Measurements from ENCODE around the gene TSC22D3. TPM values are rescaled to one million over a fixed set of nuclear protein-coding genes. Genes with fewer than 3 reads are reported as not detected.

Gene TSC22D3
- polyA plus RNA-seq, 1 of the 3 experiments (the other 2 are of a cell fraction), result 9.2 TPM

DNA sequence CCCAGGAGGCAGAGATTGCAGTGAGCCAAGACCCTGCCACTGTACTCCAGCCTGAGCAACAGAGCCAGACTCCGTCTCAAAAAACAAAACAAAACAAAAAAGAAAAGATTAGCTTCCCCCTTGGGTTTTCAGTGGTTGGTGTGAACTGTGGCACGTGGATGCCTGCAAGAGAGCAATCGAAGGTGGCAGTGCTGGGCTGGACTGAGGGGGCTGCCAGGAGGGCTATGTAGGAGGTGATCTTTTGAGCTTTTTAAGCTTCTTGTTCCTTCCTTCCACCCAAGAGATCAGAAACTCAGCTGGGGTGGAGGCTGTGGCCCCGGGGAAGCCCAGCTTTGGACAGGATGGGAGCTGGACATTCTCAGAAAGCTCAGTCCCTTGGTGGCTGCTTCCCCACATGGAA, 97.7 kb downstream of the TSC22D3 start:
- H4K20me1 ChIP-seq (ENCODE audit: insufficient read depth), result no peaks in the 10 kb centered on the region
- H3K27me3 ChIP-seq (ENCODE audit: insufficient read depth), result peaks cover 38% of the 10 kb centered on the region
- ChIA-PET POLR2A (interaction anchor here (0.8 kb wide), 1 partner anchor 39 kb away, joined by 3 read pairs; no protein-coding TSS in a partner anchor), CTCF (interaction anchor here (0.9 to 4.1 kb wide), 10 partner anchors 8 to 474 kb away, joined by 3 to 22 read pairs (median 4); partner anchors contain the start of genes NCBP2L and TSC22D3)
- no peak overlapping the region for H3K27ac ChIP-seq (ENCODE audit: low read depth in 2 of 2, low read length in 1 of 2)
- no peak overlapping the region for H3K9ac ChIP-seq
- H3K4me3 ChIP-seq (ENCODE audit: low read depth in 2 of 2, low read length in 1 of 2), result no peak overlapping the region
- DNase-seq, result no peak
- H3F3A ChIP-seq (replicated peaks; ENCODE audit: insufficient read depth), result no peaks in the 10 kb centered on the region
- H3K9me3 ChIP-seq, result no peaks in the 10 kb centered on the region
- H3K4me2 ChIP-seq, result no peak overlapping the region
- no peak overlapping the region for H2AFZ ChIP-seq (ENCODE audit: low read depth)
- no peaks in the 10 kb centered on the region for H3K36me3 ChIP-seq (replicated peaks in 1 of 2; ENCODE audit: control insufficient read depth in 1 of 2, insufficient read depth in 2 of 2, low read length in 1 of 2)
- no peaks in the 10 kb centered on the region for H3K4me1 ChIP-seq (ENCODE audit: control insufficient read depth in 1 of 2, insufficient read depth in 2 of 2, low read depth in 1 of 2, low read length in 1 of 2)
- H3K9me2 ChIP-seq, result no peaks in the 10 kb centered on the region
- H3K79me2 ChIP-seq (ENCODE audit: insufficient read depth), result no peaks in the 10 kb centered on the region
- TF ChIP-seq RXRA (IDR thresholded peaks at IDR 0.05; ENCODE audit: borderline replicate concordance, low read depth) (no peak), YY1 (IDR thresholded peaks at IDR 0.05; ENCODE audit: low read depth) (no peak), MEF2A (IDR thresholded peaks at IDR 0.05; ENCODE audit: borderline replicate concordance, low read depth) (no peak), GATA2 (CRISPR knock-in tag; IDR thresholded peaks at IDR 0.05) (no peak), TAF1 (IDR thresholded peaks at IDR 0.05; ENCODE audit: borderline replicate concordance, low read depth, low read length) (no peak), POLR2AphosphoS5 (IDR thresholded peaks at IDR 0.05; ENCODE audit: low read depth, low read length) (no peak), FOSL2 (IDR thresholded peaks at IDR 0.05; ENCODE audit: borderline replicate concordance, low read depth) (no peak), RCOR1 (IDR thresholded peaks at IDR 0.05; ENCODE audit: low read length) (no peak), TCF12 (IDR thresholded peaks at IDR 0.05) (no peak), FOXM1 (IDR thresholded peaks at IDR 0.05; ENCODE audit: low read depth) (no peak), NRF1 (IDR thresholded peaks at IDR 0.05; ENCODE audit: low read depth, low read length) (no peak)
- TF ChIP-seq, protein P1, sequence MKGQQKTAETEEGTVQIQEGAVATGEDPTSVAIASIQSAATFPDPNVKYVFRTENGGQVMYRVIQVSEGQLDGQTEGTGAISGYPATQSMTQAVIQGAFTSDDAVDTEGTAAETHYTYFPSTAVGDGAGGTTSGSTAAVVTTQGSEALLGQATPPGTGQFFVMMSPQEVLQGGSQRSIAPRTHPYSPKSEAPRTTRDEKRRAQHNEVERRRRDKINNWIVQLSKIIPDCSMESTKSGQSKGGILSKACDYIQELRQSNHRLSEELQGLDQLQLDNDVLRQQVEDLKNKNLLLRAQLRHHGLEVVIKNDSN (IDR thresholded peaks at IDR 0.05; ENCODE audit: borderline replicate concordance, low read depth), result no peak
- TF ChIP-seq, protein P2, sequence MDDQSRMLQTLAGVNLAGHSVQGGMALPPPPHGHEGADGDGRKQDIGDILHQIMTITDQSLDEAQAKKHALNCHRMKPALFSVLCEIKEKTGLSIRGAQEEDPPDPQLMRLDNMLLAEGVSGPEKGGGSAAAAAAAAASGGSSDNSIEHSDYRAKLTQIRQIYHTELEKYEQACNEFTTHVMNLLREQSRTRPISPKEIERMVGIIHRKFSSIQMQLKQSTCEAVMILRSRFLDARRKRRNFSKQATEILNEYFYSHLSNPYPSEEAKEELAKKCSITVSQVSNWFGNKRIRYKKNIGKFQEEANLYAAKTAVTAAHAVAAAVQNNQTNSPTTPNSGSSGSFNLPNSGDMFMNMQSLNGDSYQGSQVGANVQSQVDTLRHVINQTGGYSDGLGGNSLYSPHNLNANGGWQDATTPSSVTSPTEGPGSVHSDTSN (IDR thresholded peaks at IDR 0.05), result no peak
- TF ChIP-seq, protein P3, sequence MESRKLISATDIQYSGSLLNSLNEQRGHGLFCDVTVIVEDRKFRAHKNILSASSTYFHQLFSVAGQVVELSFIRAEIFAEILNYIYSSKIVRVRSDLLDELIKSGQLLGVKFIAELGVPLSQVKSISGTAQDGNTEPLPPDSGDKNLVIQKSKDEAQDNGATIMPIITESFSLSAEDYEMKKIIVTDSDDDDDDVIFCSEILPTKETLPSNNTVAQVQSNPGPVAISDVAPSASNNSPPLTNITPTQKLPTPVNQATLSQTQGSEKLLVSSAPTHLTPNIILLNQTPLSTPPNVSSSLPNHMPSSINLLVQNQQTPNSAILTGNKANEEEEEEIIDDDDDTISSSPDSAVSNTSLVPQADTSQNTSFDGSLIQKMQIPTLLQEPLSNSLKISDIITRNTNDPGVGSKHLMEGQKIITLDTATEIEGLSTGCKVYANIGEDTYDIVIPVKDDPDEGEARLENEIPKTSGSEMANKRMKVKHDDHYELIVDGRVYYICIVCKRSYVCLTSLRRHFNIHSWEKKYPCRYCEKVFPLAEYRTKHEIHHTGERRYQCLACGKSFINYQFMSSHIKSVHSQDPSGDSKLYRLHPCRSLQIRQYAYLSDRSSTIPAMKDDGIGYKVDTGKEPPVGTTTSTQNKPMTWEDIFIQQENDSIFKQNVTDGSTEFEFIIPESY (IDR thresholded peaks at IDR 0.05; ENCODE audit: borderline replicate concordance, low read depth), result no peak
- TF ChIP-seq, protein P4, sequence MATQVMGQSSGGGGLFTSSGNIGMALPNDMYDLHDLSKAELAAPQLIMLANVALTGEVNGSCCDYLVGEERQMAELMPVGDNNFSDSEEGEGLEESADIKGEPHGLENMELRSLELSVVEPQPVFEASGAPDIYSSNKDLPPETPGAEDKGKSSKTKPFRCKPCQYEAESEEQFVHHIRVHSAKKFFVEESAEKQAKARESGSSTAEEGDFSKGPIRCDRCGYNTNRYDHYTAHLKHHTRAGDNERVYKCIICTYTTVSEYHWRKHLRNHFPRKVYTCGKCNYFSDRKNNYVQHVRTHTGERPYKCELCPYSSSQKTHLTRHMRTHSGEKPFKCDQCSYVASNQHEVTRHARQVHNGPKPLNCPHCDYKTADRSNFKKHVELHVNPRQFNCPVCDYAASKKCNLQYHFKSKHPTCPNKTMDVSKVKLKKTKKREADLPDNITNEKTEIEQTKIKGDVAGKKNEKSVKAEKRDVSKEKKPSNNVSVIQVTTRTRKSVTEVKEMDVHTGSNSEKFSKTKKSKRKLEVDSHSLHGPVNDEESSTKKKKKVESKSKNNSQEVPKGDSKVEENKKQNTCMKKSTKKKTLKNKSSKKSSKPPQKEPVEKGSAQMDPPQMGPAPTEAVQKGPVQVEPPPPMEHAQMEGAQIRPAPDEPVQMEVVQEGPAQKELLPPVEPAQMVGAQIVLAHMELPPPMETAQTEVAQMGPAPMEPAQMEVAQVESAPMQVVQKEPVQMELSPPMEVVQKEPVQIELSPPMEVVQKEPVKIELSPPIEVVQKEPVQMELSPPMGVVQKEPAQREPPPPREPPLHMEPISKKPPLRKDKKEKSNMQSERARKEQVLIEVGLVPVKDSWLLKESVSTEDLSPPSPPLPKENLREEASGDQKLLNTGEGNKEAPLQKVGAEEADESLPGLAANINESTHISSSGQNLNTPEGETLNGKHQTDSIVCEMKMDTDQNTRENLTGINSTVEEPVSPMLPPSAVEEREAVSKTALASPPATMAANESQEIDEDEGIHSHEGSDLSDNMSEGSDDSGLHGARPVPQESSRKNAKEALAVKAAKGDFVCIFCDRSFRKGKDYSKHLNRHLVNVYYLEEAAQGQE (IDR thresholded peaks at IDR 0.05; ENCODE audit: low read depth, low read length), result no peak
- 68% methylated on average over 3 of the region's 4 CpGs for WGBS (ENCODE audit: low lambda C conversion rate)

All from SK-N-SH (cell line).